ENCODE measurements around the gene AGBL1. TPM values are rescaled to one million over a fixed set of nuclear protein-coding genes. Genes with fewer than 3 reads are reported as not detected.
A peak's percentile ranks its signal among the peaks of the same experiment; 100 is the strongest.
"Not testable (repeated sequence)": the region's sequence is repeated elsewhere in the genome, so short reads cannot be mapped to it uniquely, and the experiment has no call there.

AGBL1 gene
- total RNA-seq, 1 experiment from 2014 or later = under 0.01 TPM

GRCh38 chr15:86857701-86858100 lies 778.0 kb downstream of the AGBL1 start:
- DNase-seq (ENCODE audit: low read depth) = no peak

DNA sequence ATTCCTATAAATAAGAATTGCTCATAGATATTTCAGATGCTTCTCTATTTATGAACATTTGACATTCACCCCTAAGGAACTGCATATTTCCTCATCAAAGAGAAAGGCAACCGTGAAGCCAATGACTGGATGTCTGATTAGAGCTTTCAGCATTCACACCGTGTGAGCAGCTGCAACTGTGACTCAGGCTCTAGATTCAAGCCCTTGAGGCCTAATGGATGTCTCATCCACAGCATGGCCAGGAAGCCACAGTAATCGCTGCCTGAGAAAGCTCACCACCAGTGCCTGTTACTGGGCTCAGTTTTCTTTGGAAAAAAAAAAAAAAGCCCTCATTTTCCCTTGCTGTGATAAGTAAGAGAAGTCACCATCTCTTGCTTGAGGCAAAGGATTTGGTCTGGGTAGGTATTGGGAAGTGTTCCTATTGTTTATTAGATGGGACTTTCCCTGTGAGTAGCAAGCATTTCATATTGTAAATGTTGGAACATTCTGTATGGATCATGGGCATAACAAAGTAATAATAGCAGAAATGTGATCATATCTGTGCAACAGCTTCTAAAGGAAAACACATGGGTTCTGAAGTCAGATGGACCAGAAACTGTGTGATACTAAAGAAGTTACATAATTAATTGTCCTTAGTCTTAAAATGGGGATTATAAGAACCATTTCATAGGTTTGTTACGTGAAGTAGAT lies 783.7 kb downstream of the AGBL1 start:
- DNase-seq (ENCODE audit: low read depth) = peak; percentile 99

- DNase-seq (ENCODE audit: low read depth) = peak; percentile 83
Measured at GRCh38 chr15:86865920-86866319, 786.2 kb downstream of the AGBL1 start.

DNA sequence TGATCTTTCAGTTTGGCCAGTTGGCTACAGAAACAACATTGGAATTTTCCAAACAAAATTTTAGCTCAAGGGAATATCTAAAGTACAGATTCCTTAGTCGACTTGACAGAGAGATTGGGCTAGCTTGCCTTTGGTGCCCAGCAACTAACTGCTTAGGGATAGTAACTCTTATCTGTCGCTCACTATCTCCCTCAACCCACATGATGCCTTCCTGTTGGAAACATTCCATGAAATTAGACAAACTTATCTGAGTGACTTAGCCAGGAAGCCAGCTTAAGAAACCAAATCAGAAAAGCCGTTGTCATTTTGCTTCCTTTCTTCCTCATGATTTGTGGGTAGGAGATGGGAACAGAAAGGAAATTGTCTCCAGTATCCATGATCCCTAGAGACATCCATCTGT lies 791.2 kb downstream of the AGBL1 start:
- DNase-seq (ENCODE audit: low read depth) = no peak

DNA sequence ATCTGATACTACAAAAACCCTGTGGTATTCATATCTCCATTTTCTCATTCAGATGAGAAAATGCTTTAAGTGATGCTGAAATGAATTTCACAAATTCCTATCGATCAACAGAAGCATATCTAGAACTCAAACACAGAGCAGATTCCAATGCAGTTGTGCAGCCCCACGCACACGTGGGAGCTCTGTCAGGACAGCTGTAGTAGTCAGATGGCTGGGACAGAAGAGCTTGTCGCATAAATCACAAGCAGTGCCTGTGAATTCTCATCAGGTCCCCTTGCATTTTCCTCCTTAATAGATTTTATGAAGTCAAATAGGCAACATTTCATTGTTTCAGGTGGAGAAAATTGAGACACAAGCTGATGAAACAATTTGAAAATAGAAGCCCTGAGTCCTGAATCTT lies 792.3 kb downstream of the AGBL1 start:
- no peak for DNase-seq (ENCODE audit: low read depth)

- no peak for DNase-seq (ENCODE audit: low read depth)
Measured at GRCh38 chr15:86872782-86873181, 793.1 kb downstream of the AGBL1 start.

DNA sequence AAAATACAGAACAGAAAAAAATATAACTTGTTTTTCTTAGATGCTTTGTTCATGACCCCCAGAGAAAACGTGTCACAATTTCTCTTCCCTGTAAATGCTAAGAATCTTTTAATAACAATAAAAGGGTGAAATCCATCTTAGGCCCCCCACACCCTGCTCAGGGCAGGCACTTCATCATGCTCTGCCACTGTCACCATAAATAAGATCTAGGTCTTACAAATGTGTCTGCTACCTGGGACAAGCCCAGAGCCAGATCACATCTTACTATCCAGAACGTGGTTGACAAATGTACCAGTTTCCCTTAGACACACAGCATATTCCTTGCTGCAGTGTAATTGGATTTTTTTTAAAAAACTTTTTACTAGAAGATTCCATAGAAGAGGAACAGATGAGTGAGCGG lies 795.4 kb downstream of the AGBL1 start:
- DNase-seq (ENCODE audit: low read depth) = no peak

DNA sequence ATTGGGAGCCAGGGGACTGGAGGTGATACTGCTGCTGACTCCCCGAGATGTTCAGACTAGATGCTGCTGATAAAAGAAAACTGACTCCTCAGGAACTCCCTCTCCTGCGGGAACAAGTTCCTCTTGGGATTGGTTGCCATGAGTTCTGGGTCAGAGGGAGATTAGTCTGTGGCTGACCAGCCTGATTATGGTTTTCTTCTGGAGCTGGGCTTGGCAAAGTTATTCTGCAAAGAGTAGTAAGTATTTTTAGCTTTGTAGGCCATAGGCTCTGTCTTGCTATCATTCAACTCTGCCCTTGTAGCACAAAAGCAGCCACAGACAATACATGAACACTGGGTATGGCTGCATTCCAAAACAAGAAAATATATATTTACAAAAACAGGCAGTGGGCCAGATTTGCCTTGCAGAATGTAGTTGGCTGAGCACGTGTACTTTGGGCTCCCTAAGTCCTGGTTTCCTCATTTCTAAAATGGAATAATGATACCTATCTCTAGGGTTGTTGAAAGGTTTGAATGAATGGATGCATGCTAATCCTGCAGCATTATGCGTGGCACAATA lies 796.8 kb downstream of the AGBL1 start:
- peak; percentile 46 for DNase-seq (ENCODE audit: low read depth)

DNA sequence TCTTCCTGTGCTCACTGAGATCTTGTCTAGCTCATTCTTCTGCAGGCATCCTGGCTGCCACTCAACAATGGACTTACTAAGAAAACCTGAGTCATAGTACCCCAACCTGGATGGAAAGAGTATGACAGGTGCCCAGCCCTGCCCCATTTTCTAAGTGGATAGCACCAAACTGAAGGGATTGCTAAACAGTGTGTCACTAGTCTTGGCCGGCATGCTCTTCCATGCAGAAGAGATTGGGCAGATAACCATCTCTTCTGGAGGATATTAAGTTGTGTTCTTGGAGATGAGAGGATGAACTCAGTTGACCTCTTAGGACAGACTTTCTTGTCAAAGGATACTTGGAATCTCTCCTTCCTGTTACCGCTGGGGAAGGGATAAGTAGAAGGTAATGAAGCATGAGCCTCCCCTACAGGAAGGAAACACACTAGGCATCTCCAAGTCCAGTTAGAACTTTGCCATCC lies 797.5 kb downstream of the AGBL1 start:
- peak; percentile 33 for DNase-seq (ENCODE audit: low read depth)

DNA sequence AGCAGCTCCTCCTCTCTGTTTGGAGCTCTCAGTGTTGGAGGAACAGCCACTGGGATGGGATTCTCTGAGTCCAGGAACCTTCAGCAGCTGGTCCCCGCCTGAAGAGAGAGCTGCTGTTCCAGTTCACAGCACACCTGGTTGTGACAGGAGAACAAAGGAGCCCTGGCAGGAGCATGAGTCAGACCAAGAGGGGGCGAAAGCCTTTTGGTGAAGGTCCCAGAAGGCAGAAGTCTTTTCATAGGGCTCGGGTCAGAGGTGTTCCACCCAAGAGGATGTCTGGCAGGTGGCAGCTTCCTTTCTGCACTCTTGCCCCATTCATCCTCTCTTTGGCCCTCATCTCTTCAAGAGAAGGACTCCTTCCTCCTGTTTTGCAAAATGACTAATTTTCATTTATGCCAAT lies 799.2 kb downstream of the AGBL1 start:
- DNase-seq (ENCODE audit: low read depth) = not testable (repeated sequence)

GRCh38 chr15:86879250-86880229 lies 799.9 kb downstream of the AGBL1 start:
- DNase-seq (ENCODE audit: low read depth) = peak; percentile 64

GRCh38 chr15:86885616-86886015 lies 805.9 kb downstream of the AGBL1 start:
- no peak for DNase-seq (ENCODE audit: low read depth)

GRCh38 chr15:86892774-86893449 lies 813.2 kb downstream of the AGBL1 start:
- DNase-seq (ENCODE audit: low read depth) = peak; percentile 63

DNA sequence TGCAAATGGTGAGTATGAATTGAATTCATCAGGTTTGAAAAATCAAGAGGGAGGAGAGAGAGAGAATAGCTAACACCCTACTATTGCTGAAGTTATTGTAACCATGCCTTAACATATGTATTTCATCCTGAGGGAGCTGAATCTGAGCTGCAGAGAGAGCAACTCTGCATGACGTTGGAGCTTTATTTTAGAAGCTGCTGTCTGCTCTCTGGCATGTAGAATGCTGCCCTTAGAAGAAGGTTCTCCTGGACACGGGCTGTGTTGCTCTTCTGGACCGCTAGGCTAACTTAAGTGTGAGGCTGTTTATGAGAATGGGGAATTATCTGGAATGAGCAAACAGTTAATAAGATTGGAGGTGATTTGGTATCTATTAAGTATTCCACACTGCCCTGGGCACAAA lies 814.6 kb downstream of the AGBL1 start:
- DNase-seq (ENCODE audit: low read depth) = no peak

DNA sequence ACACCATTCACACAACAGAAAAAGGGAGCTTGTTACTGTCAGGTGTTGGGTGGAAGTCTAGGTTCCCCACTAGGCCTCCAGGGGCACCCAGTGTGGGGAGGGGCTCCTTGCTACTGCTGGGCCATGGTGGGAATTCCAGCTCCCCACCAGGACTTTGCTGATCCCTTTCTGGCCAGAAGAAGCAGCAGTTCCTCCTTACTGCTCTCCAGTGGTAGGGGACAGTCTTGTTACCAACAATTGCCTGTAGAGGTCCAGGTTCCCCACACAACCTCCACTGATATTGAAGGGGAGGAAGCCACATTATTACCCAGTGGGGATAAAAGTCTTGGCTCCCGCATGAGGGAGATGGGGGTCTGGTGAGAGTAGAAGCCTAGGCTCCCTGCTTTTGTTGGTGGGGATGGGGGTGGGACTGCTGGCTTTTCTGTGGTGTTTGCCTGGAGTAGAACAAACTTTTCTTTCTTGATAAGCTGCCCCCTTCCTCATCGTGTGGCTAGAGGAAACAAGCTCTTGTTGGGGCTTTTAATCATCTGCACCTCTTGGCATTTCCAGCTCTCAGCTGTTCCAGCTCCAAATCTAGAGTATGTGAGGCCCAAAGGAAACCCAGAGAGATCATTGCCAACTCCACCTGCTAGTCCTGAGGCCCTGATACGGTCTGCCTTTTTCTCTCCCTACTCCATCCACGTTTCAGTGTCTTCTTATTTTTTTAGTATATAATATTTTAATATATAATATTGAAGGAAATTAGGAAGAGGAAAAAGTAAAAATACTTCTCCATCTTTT lies 824.2 kb downstream of the AGBL1 start:
- DNase-seq (ENCODE audit: low read depth) = no peak

- no peak for DNase-seq (ENCODE audit: low read depth)
Measured at GRCh38 chr15:86905625-86906256, 826.1 kb downstream of the AGBL1 start.

GRCh38 chr15:86906376-86906775 lies 826.7 kb downstream of the AGBL1 start:
- DNase-seq (ENCODE audit: low read depth) = no peak

GRCh38 chr15:86911022-86911421 lies 831.4 kb downstream of the AGBL1 start:
- no peak for DNase-seq (ENCODE audit: low read depth)

DNA sequence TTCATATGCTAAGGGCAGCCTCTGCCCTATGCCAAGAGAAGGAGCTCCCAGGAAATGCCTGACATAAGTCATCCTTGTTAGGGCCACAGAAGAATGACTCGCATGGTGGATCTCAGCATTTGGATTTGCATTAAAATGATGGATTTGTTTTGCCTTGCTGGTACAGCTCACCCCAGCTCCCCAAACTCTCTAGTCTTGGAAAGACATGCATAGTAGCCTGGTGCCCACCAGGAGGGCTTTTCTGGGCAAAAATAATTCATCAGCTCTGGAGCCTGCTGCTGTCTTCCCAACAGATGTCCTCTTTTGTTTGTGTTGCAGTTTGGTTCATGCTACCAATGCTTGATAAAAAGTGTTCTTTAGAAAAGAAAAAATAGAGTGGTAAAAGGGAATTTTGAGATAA lies 833.0 kb downstream of the AGBL1 start:
- DNase-seq (ENCODE audit: low read depth) = no peak

DNA sequence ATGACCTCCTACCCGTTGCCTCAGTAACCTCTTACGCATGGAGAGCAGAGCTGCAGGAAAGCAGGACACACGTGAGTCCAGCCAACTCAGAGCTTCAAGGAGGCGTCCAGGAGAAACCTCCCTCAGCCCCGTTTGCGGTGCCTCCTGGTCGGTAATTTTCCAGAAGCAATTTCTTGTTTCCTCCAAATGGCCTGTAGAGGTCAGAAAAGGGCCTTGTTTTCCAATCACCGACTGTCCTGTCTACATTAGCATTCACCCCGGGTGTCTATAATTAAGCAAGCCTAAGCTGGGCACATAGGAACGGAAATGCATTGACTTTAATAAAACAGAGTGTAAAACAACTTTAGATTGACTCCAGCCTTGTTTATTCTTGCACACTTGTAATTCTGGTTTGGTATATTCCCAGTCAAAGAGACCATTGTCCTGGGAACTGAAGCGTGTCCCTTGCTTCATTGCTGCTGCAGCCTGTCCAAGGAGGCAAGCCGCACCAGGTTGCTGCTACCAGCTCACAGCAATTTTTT lies 836.2 kb downstream of the AGBL1 start:
- DNase-seq (ENCODE audit: low read depth) = peak; percentile 54

All from LHCN-M2 (cell line).